Measurements from ENCODE around the gene GSAP. TPM values are rescaled to one million over a fixed set of nuclear protein-coding genes. Genes with fewer than 3 reads are reported as not detected.

The GSAP gene
- polyA plus RNA-seq, 1 of the 3 experiments (the other 2 are of a cell fraction) = 5.9 TPM

- TF ChIP-seq, protein P1, sequence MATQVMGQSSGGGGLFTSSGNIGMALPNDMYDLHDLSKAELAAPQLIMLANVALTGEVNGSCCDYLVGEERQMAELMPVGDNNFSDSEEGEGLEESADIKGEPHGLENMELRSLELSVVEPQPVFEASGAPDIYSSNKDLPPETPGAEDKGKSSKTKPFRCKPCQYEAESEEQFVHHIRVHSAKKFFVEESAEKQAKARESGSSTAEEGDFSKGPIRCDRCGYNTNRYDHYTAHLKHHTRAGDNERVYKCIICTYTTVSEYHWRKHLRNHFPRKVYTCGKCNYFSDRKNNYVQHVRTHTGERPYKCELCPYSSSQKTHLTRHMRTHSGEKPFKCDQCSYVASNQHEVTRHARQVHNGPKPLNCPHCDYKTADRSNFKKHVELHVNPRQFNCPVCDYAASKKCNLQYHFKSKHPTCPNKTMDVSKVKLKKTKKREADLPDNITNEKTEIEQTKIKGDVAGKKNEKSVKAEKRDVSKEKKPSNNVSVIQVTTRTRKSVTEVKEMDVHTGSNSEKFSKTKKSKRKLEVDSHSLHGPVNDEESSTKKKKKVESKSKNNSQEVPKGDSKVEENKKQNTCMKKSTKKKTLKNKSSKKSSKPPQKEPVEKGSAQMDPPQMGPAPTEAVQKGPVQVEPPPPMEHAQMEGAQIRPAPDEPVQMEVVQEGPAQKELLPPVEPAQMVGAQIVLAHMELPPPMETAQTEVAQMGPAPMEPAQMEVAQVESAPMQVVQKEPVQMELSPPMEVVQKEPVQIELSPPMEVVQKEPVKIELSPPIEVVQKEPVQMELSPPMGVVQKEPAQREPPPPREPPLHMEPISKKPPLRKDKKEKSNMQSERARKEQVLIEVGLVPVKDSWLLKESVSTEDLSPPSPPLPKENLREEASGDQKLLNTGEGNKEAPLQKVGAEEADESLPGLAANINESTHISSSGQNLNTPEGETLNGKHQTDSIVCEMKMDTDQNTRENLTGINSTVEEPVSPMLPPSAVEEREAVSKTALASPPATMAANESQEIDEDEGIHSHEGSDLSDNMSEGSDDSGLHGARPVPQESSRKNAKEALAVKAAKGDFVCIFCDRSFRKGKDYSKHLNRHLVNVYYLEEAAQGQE (IDR thresholded peaks at IDR 0.05; ENCODE audit: low read depth, low read length) = no peak
- no peak for TF ChIP-seq ZBTB33 (IDR thresholded peaks at IDR 0.05; ENCODE audit: borderline replicate concordance, low read depth)
- no peak for TF ChIP-seq NFIC (IDR thresholded peaks at IDR 0.05; ENCODE audit: borderline replicate concordance)
- TF ChIP-seq, protein P2, sequence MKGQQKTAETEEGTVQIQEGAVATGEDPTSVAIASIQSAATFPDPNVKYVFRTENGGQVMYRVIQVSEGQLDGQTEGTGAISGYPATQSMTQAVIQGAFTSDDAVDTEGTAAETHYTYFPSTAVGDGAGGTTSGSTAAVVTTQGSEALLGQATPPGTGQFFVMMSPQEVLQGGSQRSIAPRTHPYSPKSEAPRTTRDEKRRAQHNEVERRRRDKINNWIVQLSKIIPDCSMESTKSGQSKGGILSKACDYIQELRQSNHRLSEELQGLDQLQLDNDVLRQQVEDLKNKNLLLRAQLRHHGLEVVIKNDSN (IDR thresholded peaks at IDR 0.05; ENCODE audit: borderline replicate concordance, low read depth) = no peak
- no peak for TF ChIP-seq CHD2 (IDR thresholded peaks at IDR 0.05; ENCODE audit: low read length, partially characterized antibody)
- TF ChIP-seq YY1 (IDR thresholded peaks at IDR 0.05; ENCODE audit: low read depth) = no peak
- TF ChIP-seq ELF1 (IDR thresholded peaks at IDR 0.05) = no peak
- no peak for TF ChIP-seq EZH2phosphoT487 (IDR thresholded peaks at IDR 0.05; ENCODE audit: borderline replicate concordance, low read depth)
Observed at GRCh38 chr7:77415476-77415822, 700 bp downstream of the GSAP start (continued).

- Histone ChIP-seq H3K9me3 (no peaks in the 10 kb centered on the region), H3F3A (replicated peaks; ENCODE audit: insufficient read depth) (no peaks in the 10 kb centered on the region), H3K27me3 (ENCODE audit: insufficient read depth) (no peaks in the 10 kb centered on the region), H3K4me3 (ENCODE audit: low read depth in 2 of 2, low read length in 1 of 2) (no peak overlapping the region), H3K4me2 (no peak overlapping the region), H3K9me2 (no peaks in the 10 kb centered on the region), H3K36me3 (replicated peaks in 1 of 2; ENCODE audit: control insufficient read depth in 1 of 2, insufficient read depth in 2 of 2, low read length in 1 of 2) (no peaks in the 10 kb centered on the region), H3K27ac (ENCODE audit: low read depth in 2 of 2, low read length in 1 of 2) (no peak overlapping the region; a peak in 1 of 4 replicates), H2AFZ (ENCODE audit: low read depth) (no peak overlapping the region), H3K9ac (no peak overlapping the region), H3K4me1 (ENCODE audit: control insufficient read depth in 1 of 2, insufficient read depth in 2 of 2, low read depth in 1 of 2, low read length in 1 of 2) (peaks cover 0 to 12% of the 10 kb centered on the region in 2 experiments; a peak in 3 of 4 replicates), H4K20me1 (ENCODE audit: insufficient read depth) (no peaks in the 10 kb centered on the region), H3K79me2 (ENCODE audit: insufficient read depth) (no peaks in the 10 kb centered on the region)
- POLR2A ChIA-PET = interaction anchor here (1.0 kb wide), 1 partner anchor 12 kb away, joined by 3 read pairs; no protein-coding TSS in a partner anchor
- CTCF ChIA-PET = interaction anchor here (0.8 to 4.4 kb wide), 2 partner anchors 18 to 82 kb away, joined by 3 to 17 read pairs; no protein-coding TSS in a partner anchor
- no peak for TF ChIP-seq JUND (IDR thresholded peaks at IDR 0.05)
- no peak for TF ChIP-seq MXI1 (IDR thresholded peaks at IDR 0.05; ENCODE audit: low read depth, low read length)
- no peak for TF ChIP-seq NFIC (IDR thresholded peaks at IDR 0.05; ENCODE audit: borderline replicate concordance)
- no peak for TF ChIP-seq GATA2 (CRISPR knock-in tag; IDR thresholded peaks at IDR 0.05)
- no peak for TF ChIP-seq RCOR1 (IDR thresholded peaks at IDR 0.05; ENCODE audit: low read length)
- no peak for TF ChIP-seq POLR2AphosphoS5 (IDR thresholded peaks at IDR 0.05; ENCODE audit: low read depth, low read length)
- DNase-seq = no peak
Observed at GRCh38 chr7:77413861-77414424, 2.2 kb downstream of the GSAP start.
